Hepatocyte (in vitro differentiated cells): ENCODE data around the gene PDE4D.

Experiments
- EZH2 ChIP-seq: fragments of 200-600 bp; sonication (generic); IDR thresholded peaks from 2 replicates; pipeline ENCODE4 v1.6.1; 2016; ENCODE audit warnings: antibody characterized with exemption, mild to moderate bottlenecking, borderline replicate concordance
- EZH2phosphoT487 ChIP-seq: fragments of 200-600 bp; sonication (generic); IDR thresholded peaks from one replicate; pipeline ENCODE4 v1.6.1; 2018; ENCODE audit warnings: antibody characterized with exemption, mild to moderate bottlenecking, low read depth, moderate library complexity; ENCODE audit not compliant: unreplicated experiment, severe bottlenecking
- TF ChIP-seq, protein P1 (sequence below): fragments of 200-600 bp; sonication (generic); IDR thresholded peaks from 2 replicates; pipeline ENCODE4 v1.5.1; 2016; ENCODE audit warnings: antibody characterized with exemption, mild to moderate bottlenecking; ENCODE audit not compliant: poor library complexity

DNA sequence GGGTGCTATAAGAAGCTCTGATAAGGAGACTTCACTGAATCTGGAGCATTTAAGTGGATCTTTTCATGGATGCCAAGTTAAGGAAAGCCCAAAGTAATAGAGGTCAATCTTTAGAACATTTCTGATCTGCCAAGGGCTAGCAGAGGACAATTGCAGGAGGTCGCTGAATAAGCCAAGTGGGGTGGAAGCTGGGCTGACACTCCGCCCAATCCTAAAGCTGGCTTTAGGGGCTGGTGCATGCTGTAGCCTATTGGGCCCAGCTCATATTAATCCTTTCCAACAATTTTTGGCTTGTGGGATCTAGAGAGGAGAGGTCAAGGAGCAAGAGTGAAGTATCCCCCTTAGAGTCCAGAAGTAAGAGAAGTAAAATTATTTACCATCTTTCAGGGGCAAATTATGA lies 784.1 kb downstream of the PDE4D start:
- TF ChIP-seq, protein P1, sequence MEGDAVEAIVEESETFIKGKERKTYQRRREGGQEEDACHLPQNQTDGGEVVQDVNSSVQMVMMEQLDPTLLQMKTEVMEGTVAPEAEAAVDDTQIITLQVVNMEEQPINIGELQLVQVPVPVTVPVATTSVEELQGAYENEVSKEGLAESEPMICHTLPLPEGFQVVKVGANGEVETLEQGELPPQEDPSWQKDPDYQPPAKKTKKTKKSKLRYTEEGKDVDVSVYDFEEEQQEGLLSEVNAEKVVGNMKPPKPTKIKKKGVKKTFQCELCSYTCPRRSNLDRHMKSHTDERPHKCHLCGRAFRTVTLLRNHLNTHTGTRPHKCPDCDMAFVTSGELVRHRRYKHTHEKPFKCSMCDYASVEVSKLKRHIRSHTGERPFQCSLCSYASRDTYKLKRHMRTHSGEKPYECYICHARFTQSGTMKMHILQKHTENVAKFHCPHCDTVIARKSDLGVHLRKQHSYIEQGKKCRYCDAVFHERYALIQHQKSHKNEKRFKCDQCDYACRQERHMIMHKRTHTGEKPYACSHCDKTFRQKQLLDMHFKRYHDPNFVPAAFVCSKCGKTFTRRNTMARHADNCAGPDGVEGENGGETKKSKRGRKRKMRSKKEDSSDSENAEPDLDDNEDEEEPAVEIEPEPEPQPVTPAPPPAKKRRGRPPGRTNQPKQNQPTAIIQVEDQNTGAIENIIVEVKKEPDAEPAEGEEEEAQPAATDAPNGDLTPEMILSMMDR, result no peak
- TF ChIP-seq EZH2, result no peak
- no peak for TF ChIP-seq EZH2phosphoT487
